HAP-1 (cell line): ENCODE results near the gene ALDH3A1.
A peak's percentile ranks its signal among the peaks of the same experiment; 100 is the strongest.

Experiments used
- DNase-seq, 2 experiments: peaks; one replicate each; pipeline ENCODE4 v3.0.0-alpha.2; 2016 to 2020; ENCODE audit warnings: low spot score in 2 of 2
- H3K27me3 ChIP-seq: fragments of 250-450 bp; sonication (Bioruptor Pico); 2 replicates; pipeline ENCODE4 v1.5.1; 2020; ENCODE audit warnings: low read depth, mild to moderate bottlenecking, moderate library complexity
- H3K36me3 ChIP-seq: fragments of 250-450 bp; sonication (Bioruptor Pico); replicated peaks from 2 replicates; pipeline ENCODE4 v1.5.1; 2020; ENCODE audit warnings: mild to moderate bottlenecking
- H3K4me1 ChIP-seq: fragments of 250-450 bp; sonication (Bioruptor Pico); 2 replicates; pipeline ENCODE4 v1.5.1; 2020; ENCODE audit warnings: mild to moderate bottlenecking
- H3K4me3 ChIP-seq: fragments of 250-450 bp; sonication (Bioruptor Pico); 2 replicates; pipeline ENCODE4 v1.5.1; 2020; ENCODE audit warnings: mild to moderate bottlenecking, moderate library complexity
- H3K9me3 ChIP-seq: fragments of 250-450 bp; sonication (Bioruptor Pico); 2 replicates; pipeline ENCODE4 v1.5.1; 2020; ENCODE audit warnings: mild to moderate bottlenecking, moderate library complexity
- in situ Hi-C: fragments of 300-500 bp; cut with MboI; formaldehyde crosslinking; loops from 3 replicates; pipeline ENCODE4 v1.14.3; 2020; ENCODE audit warnings: low sequenced_read_pairs, inconsistent platforms, mixed read lengths

Gene ALDH3A1

DNA sequence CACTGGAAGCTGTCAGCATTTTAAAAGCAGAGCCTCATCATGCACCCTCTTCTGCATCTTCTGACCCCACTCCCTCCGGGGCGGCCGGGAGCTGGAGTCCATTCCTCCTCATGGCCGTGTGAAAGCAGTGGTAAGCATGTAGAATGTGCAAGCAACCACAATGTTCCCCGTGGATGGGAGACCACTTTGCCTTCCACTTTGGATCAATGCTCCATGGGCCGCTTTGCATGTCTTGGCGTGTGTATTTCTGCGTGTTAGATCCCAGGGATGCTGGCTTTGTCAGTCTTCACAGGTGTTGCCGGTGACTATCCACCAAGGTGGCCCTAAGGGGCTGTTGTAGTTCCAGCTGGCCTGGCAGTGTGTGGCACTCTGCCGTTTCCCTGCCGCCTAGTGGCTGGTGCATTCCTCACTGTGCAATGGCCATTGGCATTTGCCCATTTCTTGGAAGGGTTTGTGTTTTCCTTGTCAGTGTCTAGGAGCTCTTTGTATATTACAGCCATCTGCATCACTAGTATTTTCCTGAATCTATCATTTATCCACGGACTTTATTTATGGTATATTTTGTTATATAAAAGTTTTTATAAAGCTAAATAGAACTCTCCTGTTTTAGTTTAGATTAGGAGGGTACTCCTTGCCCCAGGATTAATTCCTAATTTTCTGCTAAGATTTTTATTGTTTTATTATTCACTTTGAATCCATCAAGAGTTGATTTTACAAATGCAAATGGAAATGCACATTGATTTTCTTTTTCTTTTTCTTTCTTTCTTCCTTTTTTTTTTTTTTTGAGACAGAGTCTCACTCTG, 5.8 kb upstream of the ALDH3A1 start:
- Histone ChIP-seq H3K9me3 (no peaks in the 10 kb centered on the region), H3K4me3 (no peak overlapping the region), H3K4me1 (no peaks in the 10 kb centered on the region), H3K27me3 (no peaks in the 10 kb centered on the region), H3K36me3 (no peaks in the 10 kb centered on the region)
- peak in 1 of 2 experiments; percentile 32 for DNase-seq
- in situ Hi-C loops: no loop called here

DNA sequence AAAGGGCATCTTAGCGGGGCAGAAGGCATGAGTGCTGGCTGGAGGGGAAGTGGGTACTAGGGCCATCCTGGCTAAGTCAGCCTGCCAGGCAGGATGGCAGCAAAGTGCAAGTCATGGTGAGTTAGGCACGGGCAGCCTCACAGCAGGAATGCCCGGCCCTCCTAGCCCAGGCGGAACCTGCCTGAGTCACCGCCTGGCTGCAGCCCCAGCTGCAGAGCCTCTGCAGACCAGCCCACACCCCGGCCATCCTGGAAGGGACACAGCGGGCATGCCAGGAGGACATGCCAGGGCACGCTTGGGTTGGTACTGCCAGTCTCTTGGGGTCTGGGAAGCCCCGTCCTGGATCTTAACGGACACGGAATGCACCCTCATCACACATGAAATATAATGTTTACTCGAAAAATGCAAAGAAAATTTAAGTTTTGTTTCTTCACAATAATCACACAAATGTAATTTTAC, 5.0 kb upstream of the ALDH3A1 start:
- H3K4me1 ChIP-seq: no peaks in the 10 kb centered on the region
- no peaks in the 10 kb centered on the region for H3K9me3 ChIP-seq
- in situ Hi-C loops: no loop called here
- no peaks in the 10 kb centered on the region for H3K27me3 ChIP-seq
- no peak for DNase-seq
- no peaks in the 10 kb centered on the region for H3K36me3 ChIP-seq
- no peak overlapping the region for H3K4me3 ChIP-seq

GRCh38 chr17:19752216-19753050, 4.3 kb upstream of the ALDH3A1 start:
- H3K27me3 ChIP-seq: no peaks in the 10 kb centered on the region
- H3K9me3 ChIP-seq: no peaks in the 10 kb centered on the region
- H3K36me3 ChIP-seq: no peaks in the 10 kb centered on the region
- no peak overlapping the region for H3K4me3 ChIP-seq
- in situ Hi-C loops: no loop called here
- no peaks in the 10 kb centered on the region for H3K4me1 ChIP-seq
- no peak for DNase-seq

DNA sequence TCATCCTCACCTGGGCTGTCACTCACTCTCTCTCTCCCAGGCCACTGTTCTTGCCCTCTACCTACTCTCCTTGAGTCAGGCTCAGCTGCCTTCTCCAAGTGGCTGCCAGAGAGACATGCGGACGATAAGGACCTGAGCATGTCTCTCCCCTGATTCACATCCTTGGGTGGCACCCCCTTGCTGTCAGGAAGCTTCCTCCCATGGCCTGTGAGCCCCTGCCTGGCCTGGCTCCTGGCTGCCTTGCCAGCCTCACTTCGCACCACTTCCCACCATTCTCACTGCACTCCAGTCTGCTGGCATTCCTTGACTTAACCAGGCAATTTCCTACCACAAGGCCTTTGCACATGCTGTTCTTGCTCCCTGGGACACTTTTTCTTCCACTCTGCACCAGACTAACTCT, 2.7 kb upstream of the ALDH3A1 start:
- Histone ChIP-seq H3K4me1 (no peaks in the 10 kb centered on the region; the same call in 1 of the 2 replicates), H3K4me3 (no peak overlapping the region), H3K36me3 (no peaks in the 10 kb centered on the region), H3K27me3 (no peaks in the 10 kb centered on the region), H3K9me3 (no peaks in the 10 kb centered on the region)
- in situ Hi-C loops: no loop called here
- no peak for DNase-seq

GRCh38 chr17:19750020-19750572, 2.0 kb upstream of the ALDH3A1 start:
- Histone ChIP-seq H3K36me3 (no peaks in the 10 kb centered on the region), H3K4me3 (no peak overlapping the region), H3K4me1 (peaks cover 4% of the 10 kb centered on the region), H3K27me3 (no peaks in the 10 kb centered on the region), H3K9me3 (no peaks in the 10 kb centered on the region)
- in situ Hi-C loops: no loop called here
- no peak for DNase-seq

DNA sequence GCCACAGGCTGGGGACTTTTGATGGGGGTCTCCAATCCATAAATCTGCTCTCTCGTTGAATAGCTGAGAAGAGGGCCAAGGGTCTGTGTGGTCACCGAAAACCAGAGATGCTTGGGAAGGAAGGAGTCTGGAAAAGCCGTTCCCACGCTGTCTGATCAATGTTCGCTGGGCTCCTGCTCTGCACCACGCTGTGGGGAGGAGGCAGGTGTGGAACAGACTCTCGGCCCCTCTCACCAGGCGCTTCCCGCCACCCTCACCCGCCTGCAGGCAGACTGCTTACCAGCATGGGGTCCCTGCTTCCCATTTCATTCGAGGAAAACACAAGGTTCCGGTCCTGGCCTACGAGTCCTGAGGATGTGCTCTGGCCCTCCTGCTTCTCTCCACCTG, 702 bp upstream of the ALDH3A1 start:
- DNase-seq: no peak
- peaks cover 9% of the 10 kb centered on the region for H3K4me1 ChIP-seq
- no peaks in the 10 kb centered on the region for H3K27me3 ChIP-seq
- H3K9me3 ChIP-seq: no peaks in the 10 kb centered on the region
- no peaks in the 10 kb centered on the region for H3K36me3 ChIP-seq
- in situ Hi-C loops: no loop called here
- no peak overlapping the region for H3K4me3 ChIP-seq

DNA sequence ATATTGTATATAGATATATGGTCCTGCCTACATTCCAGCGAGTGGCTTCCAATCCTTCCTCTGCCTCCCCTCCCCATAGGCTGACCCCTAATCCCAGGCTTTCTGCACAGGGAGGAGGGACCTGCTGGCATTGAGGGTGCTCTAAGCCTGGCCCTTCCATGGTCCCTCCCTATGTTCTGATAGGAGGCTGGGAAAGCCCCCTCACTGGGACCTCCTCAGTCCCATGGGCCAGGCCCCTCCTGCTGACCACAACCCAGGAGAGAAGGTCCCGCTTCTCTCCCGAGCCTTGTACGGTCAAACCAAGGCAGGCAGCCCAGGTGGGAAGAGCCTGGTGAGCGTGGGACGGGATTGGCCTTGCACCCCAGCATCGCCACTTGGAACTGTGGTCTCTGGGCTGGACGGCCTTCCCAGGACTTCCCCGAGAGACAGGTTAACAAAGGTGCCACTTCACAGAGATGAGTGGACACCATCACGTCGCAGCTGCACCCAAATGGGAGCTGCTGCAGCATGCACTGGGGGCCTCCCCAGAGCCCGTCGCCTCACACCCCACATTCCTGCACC, 859 bp downstream of the ALDH3A1 start:
- no peaks in the 10 kb centered on the region for H3K36me3 ChIP-seq
- no peaks in the 10 kb centered on the region for H3K27me3 ChIP-seq
- H3K4me3 ChIP-seq: no peak overlapping the region
- no peaks in the 10 kb centered on the region for H3K9me3 ChIP-seq
- DNase-seq: no peak
- peaks cover 9% of the 10 kb centered on the region for H3K4me1 ChIP-seq
- in situ Hi-C loops: no loop called here

DNA sequence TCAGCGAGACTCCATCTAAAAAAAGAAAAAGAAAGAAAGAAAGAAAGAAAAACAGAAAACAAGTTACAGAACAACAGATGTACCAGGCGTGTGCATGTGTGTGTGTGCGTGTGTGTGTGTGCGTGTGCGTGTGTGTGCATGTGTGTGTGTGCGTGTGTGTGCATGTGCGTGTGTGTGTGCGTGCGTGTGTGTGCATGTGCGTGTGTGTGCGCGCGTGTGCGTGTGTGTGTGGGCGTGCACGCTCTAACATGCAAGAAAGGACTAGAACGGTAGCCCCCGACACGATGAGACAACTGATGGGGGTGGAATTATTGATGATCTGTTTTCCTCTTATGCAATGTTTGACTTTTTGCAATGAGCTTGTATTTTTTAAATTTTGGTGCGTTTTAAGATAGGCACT, 1.6 kb downstream of the ALDH3A1 start:
- H3K4me1 ChIP-seq: peaks cover 9% of the 10 kb centered on the region
- H3K9me3 ChIP-seq: no peaks in the 10 kb centered on the region
- H3K27me3 ChIP-seq: no peaks in the 10 kb centered on the region
- H3K36me3 ChIP-seq: no peaks in the 10 kb centered on the region
- H3K4me3 ChIP-seq: no peak overlapping the region
- no peak for DNase-seq
- in situ Hi-C loops: no loop called here

- H3K4me1 ChIP-seq: peaks cover 9% of the 10 kb centered on the region
- DNase-seq: peak; percentile 73 to 97
- in situ Hi-C loops: no loop called here
- peak overlapping the region; percentile 18 for H3K4me3 ChIP-seq
- no peaks in the 10 kb centered on the region for H3K9me3 ChIP-seq
- no peaks in the 10 kb centered on the region for H3K36me3 ChIP-seq
- H3K27me3 ChIP-seq: no peaks in the 10 kb centered on the region
Measured at GRCh38 chr17:19744922-19745757, 3.0 kb downstream of the ALDH3A1 start.

- Histone ChIP-seq H3K4me1 (peaks cover 9% of the 10 kb centered on the region), H3K9me3 (no peaks in the 10 kb centered on the region), H3K27me3 (no peaks in the 10 kb centered on the region), H3K4me3 (peak overlapping the region; percentile 18), H3K36me3 (no peaks in the 10 kb centered on the region)
- no peak for DNase-seq
- in situ Hi-C loops: no loop called here
Measured at GRCh38 chr17:19744492-19744891, 3.6 kb downstream of the ALDH3A1 start.

GRCh38 chr17:19743101-19744100, 4.7 kb downstream of the ALDH3A1 start:
- DNase-seq: no peak
- in situ Hi-C loops: no loop called here
- Histone ChIP-seq H3K27me3 (no peaks in the 10 kb centered on the region), H3K4me1 (peaks cover 9% of the 10 kb centered on the region), H3K36me3 (no peaks in the 10 kb centered on the region), H3K9me3 (no peaks in the 10 kb centered on the region), H3K4me3 (no peak overlapping the region)

DNA sequence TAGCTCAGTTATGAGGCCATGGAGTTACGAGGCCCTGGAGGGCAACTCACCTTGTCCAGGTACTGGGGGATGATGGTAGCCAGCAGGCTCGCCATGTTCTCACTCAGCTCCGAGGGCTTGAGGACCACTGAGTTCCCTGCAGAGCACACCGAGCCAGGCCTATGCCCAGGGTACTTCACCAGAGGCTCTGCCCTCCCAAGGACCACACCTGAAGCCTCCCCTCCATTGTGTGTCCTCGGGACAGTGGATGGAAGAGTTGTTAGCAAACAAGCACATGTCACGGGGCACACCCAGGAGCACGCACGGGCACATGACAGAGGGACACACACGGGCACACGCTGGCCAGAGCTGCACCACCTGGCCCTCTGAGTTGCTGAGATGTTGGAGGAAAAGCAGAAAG, 5.6 kb downstream of the ALDH3A1 start:
- H3K9me3 ChIP-seq: no peaks in the 10 kb centered on the region
- no peaks in the 10 kb centered on the region for H3K36me3 ChIP-seq
- DNase-seq: no peak
- in situ Hi-C loops: no loop called here
- peaks cover 9% of the 10 kb centered on the region for H3K4me1 ChIP-seq
- H3K4me3 ChIP-seq: no peak overlapping the region
- no peaks in the 10 kb centered on the region for H3K27me3 ChIP-seq
